CD14-positive monocyte (primary cell): ENCODE results near the gene FAM110A. TPM values are rescaled to one million over a fixed set of nuclear protein-coding genes. Genes with fewer than 3 reads are reported as not detected.
"Not testable (repeated sequence)": the region's sequence is repeated elsewhere in the genome, so short reads cannot be mapped to it uniquely, and the experiment has no call there.

Experiments used
- DNase-seq, 3 donors: peaks; one replicate each; pipeline ENCODE4 v3.0.0-alpha.2; 2011 to 2022
- H2AFZ ChIP-seq: 2 replicates; pipeline ENCODE4 v1.6.0; 2012; ENCODE audit warnings: mild to moderate bottlenecking, low read depth, low read length, inconsistent platforms; ENCODE audit not compliant: insufficient read depth, poor library complexity, severe bottlenecking
- H3K27ac ChIP-seq, 2 donors: 1 replicate in 1 of 2; 2 replicates in 1 of 2; pipeline ENCODE4 v1.5.1; 2012 to 2013; ENCODE audit warnings: low read length in 2 of 2, control low read depth in 1 of 2, inconsistent platforms in 1 of 2, low read depth in 1 of 2, mild to moderate bottlenecking in 1 of 2
- H3K27me3 ChIP-seq, 2 donors: one replicate each; pipeline versions ENCODE4 v1.6.0 to v1.6.1; 2011 to 2013; ENCODE audit warnings: low read length in 2 of 2; ENCODE audit not compliant: control insufficient read depth in 2 of 2, insufficient read depth in 2 of 2
- H3K36me3 ChIP-seq, 2 donors: replicated peaks in 1 of 2; 1 replicate in 1 of 2; 2 replicates in 1 of 2; pipeline versions ENCODE4 v1.5.1 to v1.6.1; 2012 to 2013; ENCODE audit warnings: low read length in 2 of 2, control low read depth in 1 of 2, inconsistent platforms in 1 of 2, mild to moderate bottlenecking in 1 of 2; ENCODE audit not compliant: insufficient read depth in 2 of 2, control insufficient read depth in 1 of 2
- H3K4me1 ChIP-seq, 2 donors: 1 replicate in 1 of 2; 2 replicates in 1 of 2; pipeline versions ENCODE4 v1.5.1 to v1.6.1; 2012 to 2013; ENCODE audit warnings: low read length in 2 of 2, control low read depth in 1 of 2, inconsistent platforms in 1 of 2, mild to moderate bottlenecking in 1 of 2, moderate library complexity in 1 of 2; ENCODE audit not compliant: insufficient read depth in 2 of 2, control insufficient read depth in 1 of 2
- H3K4me2 ChIP-seq: replicated peaks from 2 replicates; pipeline ENCODE3; 2012; ENCODE audit warnings: low read length, moderate library complexity, mild to moderate bottlenecking; ENCODE audit not compliant: poor library complexity, severe bottlenecking; ENCODE audit errors: extremely low read depth
- H3K4me3 ChIP-seq, 3 experiments: fragments of 200-600 bp in 1 of 3; sonication (generic) in 1 of 3; replicated peaks in 1 of 3; 1 replicate in 2 of 3; 2 replicates in 1 of 3; pipeline ENCODE4 v1.5.1; 2011 to 2013; ENCODE audit warnings: low read length in 3 of 3, mild to moderate bottlenecking in 3 of 3, control low read depth in 2 of 3, low read depth in 2 of 3, inconsistent platforms in 1 of 3, moderate library complexity in 1 of 3
- H3K79me2 ChIP-seq: 2 replicates; pipeline ENCODE4 v1.6.0; 2012; ENCODE audit warnings: mild to moderate bottlenecking, control low read depth, inconsistent platforms, low read length, moderate library complexity; ENCODE audit not compliant: insufficient read depth
- H3K9ac ChIP-seq: 2 replicates; pipeline ENCODE4 v1.6.0; 2017; ENCODE audit warnings: low read length, mild to moderate bottlenecking; ENCODE audit not compliant: insufficient read depth, poor library complexity, severe bottlenecking
- H3K9me3 ChIP-seq, 2 donors: replicated peaks in 1 of 2; 1 replicate in 1 of 2; 2 replicates in 1 of 2; pipeline versions ENCODE4 v1.5.1 to v1.6.1; 2012 to 2013; ENCODE audit warnings: low read length in 2 of 2, control low read depth in 1 of 2; ENCODE audit not compliant: control insufficient read depth in 1 of 2, insufficient read depth in 1 of 2
- H4K20me1 ChIP-seq: 2 replicates; pipeline ENCODE4 v1.6.0; 2012; ENCODE audit warnings: mild to moderate bottlenecking, low read length, control low read depth, moderate library complexity; ENCODE audit not compliant: insufficient read depth
- H3K27ac Mint-ChIP-seq, 7 donors: one replicate each; pipeline ENCODE4 v1.8.0; 2020; ENCODE audit warnings: mild to moderate bottlenecking in 7 of 7, mixed read lengths in 7 of 7, moderate library complexity in 6 of 7, inconsistent platforms in 2 of 7
- H3K27me3 Mint-ChIP-seq, 3 donors: one replicate each; pipeline ENCODE4 v1.8.0; 2021 to 2022; ENCODE audit warnings: low read depth in 3 of 3, mild to moderate bottlenecking in 3 of 3, mixed read lengths in 3 of 3, moderate library complexity in 3 of 3, inconsistent platforms in 1 of 3
- H3K36me3 Mint-ChIP-seq, 2 donors: one replicate each; pipeline ENCODE4 v1.8.0; 2020; ENCODE audit warnings: mixed read lengths in 2 of 2, inconsistent platforms in 1 of 2, mild to moderate bottlenecking in 1 of 2
- H3K4me1 Mint-ChIP-seq: one replicate; pipeline ENCODE4 v1.8.0; 2020; ENCODE audit warnings: mild to moderate bottlenecking, mixed read lengths
- H3K4me3 Mint-ChIP-seq, 2 donors: one replicate each; pipeline ENCODE4 v1.8.0; 2020; ENCODE audit warnings: mild to moderate bottlenecking in 2 of 2, mixed read lengths in 2 of 2, moderate library complexity in 1 of 2
- H3K9me3 Mint-ChIP-seq, 7 donors: one replicate each; pipeline ENCODE4 v1.8.0; 2020 to 2022; ENCODE audit warnings: mixed read lengths in 7 of 7, mild to moderate bottlenecking in 6 of 7, moderate library complexity in 6 of 7, inconsistent platforms in 2 of 7
- WGBS: methylation state at CpG from one replicate; pipeline ENCODE4 v1.1.5; 2013; ENCODE audit warnings: missing lambda C conversion rate; ENCODE audit not compliant: insufficient coverage; 5-methylcytosine and 5-hydroxymethylcytosine counted together
- intact Hi-C, 2 donors: fragments of 100-400 bp; cut with micrococcal nuclease; formaldehyde crosslinking; loops; one replicate each; pipeline versions ENCODE4 v1.15.0 to v1.15.1; 2023
- polyA plus RNA-seq, 3 donors: library from polyadenylated mRNA; depleted of rRNA in 1 of 3; unstranded in 2 of 3; stranded (reverse) in 1 of 3; fragments of 300-500 nt in 2 of 3; fragments of >200 nt in 1 of 3; fragmentation: Illumina TruSeq in 2 of 3; gene quantifications; 1 replicate in 2 of 3; 2 replicates in 1 of 3; pipeline ENCODE4 v1.2.3, GENCODE V29; 2012 to 2021
- TF ChIP-seq, protein P1 (sequence below): fragments of 200-600 bp; IDR thresholded peaks from one replicate; pipeline ENCODE4 v1.8.0; 2022; ENCODE audit warnings: antibody characterized with exemption, mild to moderate bottlenecking

FAM110A gene
- polyA plus RNA-seq, 3 donors: 13.8 to 43.2 (median 27.8) TPM

DNA sequence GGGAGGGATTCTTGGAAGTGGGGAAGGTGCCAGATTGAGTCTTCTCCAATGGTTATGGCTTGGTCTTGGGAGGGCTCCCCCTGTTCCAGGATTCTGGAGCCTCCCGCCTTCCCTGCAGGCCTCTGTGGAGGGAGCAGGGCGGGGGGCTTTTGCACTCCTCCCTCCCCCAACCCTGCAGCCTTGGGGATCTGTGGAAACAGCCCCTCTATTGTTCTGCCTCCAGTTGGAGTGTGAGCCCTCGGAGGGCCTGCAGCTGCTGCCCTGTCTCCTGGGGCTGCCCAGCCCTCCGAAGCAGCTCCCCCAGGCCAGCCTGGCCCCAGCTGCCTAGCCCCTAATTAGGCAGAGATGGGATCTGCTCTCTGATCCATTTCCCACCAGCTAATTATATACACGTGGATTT lies 14.7 kb downstream of the FAM110A start:
- Mint-ChIP-seq H3K36me3 (peaks cover 44 to 73% of the 10 kb centered on the region in 2 donors), H3K27me3 (peaks cover 1 to 5% (median 3%) of the 10 kb centered on the region in 3 donors), H3K9me3 (peaks cover 0 to 4% (median 0%) of the 10 kb centered on the region in 7 donors), H3K27ac (no peak overlapping the region), H3K4me3 (no peak overlapping the region), H3K4me1 (peaks cover 43% of the 10 kb centered on the region)
- Histone ChIP-seq H4K20me1 (peaks cover 100% of the 10 kb centered on the region), H3K9ac (no peak overlapping the region), H3K27me3 (no peaks in the 10 kb centered on the region), H3K36me3 (peaks cover 9 to 36% of the 10 kb centered on the region in 2 donors), H3K4me1 (peaks cover 45 to 47% of the 10 kb centered on the region in 2 donors), H3K27ac (no peak overlapping the region), H2AFZ (no peak overlapping the region), H3K79me2 (peaks cover 55% of the 10 kb centered on the region), H3K9me3 (no peaks in the 10 kb centered on the region), H3K4me2 (no peak overlapping the region), H3K4me3 (no peak overlapping the region)
- WGBS: 100% methylated on average over 2 of the region's 5 CpGs
- intact Hi-C loops: loop anchor here in 1 of 2 donors (5.0 kb wide), 1 partner anchor 34 kb away; no protein-coding TSS in a partner anchor
- TF ChIP-seq, protein P1, sequence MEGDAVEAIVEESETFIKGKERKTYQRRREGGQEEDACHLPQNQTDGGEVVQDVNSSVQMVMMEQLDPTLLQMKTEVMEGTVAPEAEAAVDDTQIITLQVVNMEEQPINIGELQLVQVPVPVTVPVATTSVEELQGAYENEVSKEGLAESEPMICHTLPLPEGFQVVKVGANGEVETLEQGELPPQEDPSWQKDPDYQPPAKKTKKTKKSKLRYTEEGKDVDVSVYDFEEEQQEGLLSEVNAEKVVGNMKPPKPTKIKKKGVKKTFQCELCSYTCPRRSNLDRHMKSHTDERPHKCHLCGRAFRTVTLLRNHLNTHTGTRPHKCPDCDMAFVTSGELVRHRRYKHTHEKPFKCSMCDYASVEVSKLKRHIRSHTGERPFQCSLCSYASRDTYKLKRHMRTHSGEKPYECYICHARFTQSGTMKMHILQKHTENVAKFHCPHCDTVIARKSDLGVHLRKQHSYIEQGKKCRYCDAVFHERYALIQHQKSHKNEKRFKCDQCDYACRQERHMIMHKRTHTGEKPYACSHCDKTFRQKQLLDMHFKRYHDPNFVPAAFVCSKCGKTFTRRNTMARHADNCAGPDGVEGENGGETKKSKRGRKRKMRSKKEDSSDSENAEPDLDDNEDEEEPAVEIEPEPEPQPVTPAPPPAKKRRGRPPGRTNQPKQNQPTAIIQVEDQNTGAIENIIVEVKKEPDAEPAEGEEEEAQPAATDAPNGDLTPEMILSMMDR: no peak
- no peak for DNase-seq

DNA sequence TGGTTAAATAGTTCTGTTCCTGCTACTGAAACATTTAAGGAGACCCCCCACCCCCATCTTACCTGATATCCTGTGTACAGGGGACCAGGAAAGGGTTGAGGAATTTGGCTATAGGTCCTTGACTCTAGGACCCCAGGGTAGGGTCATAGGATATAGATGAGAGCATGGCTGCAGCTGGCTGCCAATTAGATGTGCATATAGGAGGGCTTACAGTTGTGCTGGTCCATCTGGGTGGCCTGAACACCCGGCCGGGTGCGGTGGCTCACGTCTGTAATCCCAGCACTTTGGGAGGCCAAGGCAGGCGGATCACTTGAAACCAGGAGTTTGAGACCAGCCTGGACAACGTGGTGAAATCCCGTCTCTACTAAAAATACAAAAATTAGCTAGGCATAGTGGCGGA lies 15.2 kb downstream of the FAM110A start:
- not testable (repeated sequence) for DNase-seq, H3K27ac Mint-ChIP-seq, H3K4me2 ChIP-seq, H2AFZ ChIP-seq, H3K4me3 Mint-ChIP-seq, H3K4me3 ChIP-seq, H3K27me3 Mint-ChIP-seq, H3K9me3 ChIP-seq, H3K27ac ChIP-seq, H3K27me3 ChIP-seq, H3K9ac ChIP-seq, H3K9me3 Mint-ChIP-seq
- peaks cover 40% of the 10 kb centered on the region for H3K4me1 Mint-ChIP-seq
- peaks cover 47 to 76% of the 10 kb centered on the region in 2 donors for H3K36me3 Mint-ChIP-seq
- WGBS: 100% methylated on average over 6 of the region's 8 CpGs
- intact Hi-C loops: loop anchor here in 1 of 2 donors (5.0 kb wide), 1 partner anchor 34 kb away; no protein-coding TSS in a partner anchor
- peaks cover 12 to 36% of the 10 kb centered on the region in 2 donors for H3K36me3 ChIP-seq
- peaks cover 100% of the 10 kb centered on the region for H4K20me1 ChIP-seq
- peaks cover 40 to 42% of the 10 kb centered on the region in 2 donors for H3K4me1 ChIP-seq
- H3K79me2 ChIP-seq: peaks cover 50% of the 10 kb centered on the region
